Nephron (organoid): Measurements from ENCODE around the gene PTPRD.
"Not testable (repeated sequence)": the region's sequence is repeated elsewhere in the genome, so short reads cannot be mapped to it uniquely, and the experiment has no call there.

Experiments
- H3K27ac Mint-ChIP-seq, 3 experiments: 2 replicates each; pipeline ENCODE4 v1.8.0; 2020; ENCODE audit warnings: mixed read lengths in 3 of 3, mild to moderate bottlenecking in 2 of 3, moderate library complexity in 1 of 3
- H3K27me3 Mint-ChIP-seq: 2 replicates; pipeline ENCODE4 v1.8.0; 2021; ENCODE audit warnings: low read depth, mild to moderate bottlenecking, moderate library complexity, mixed read lengths
- H3K36me3 Mint-ChIP-seq: 2 replicates; pipeline ENCODE4 v1.8.0; 2020; ENCODE audit warnings: low read depth, mixed read lengths
- H3K4me1 Mint-ChIP-seq: 2 replicates; pipeline ENCODE4 v1.8.0; 2020; ENCODE audit warnings: mixed read lengths
- H3K4me3 Mint-ChIP-seq, 3 experiments: 2 replicates each; pipeline ENCODE4 v1.8.0; 2020; ENCODE audit warnings: mild to moderate bottlenecking in 3 of 3, mixed read lengths in 3 of 3, moderate library complexity in 2 of 3
- H3K9me3 Mint-ChIP-seq: 2 replicates; pipeline ENCODE4 v1.8.0; 2020; ENCODE audit warnings: mixed read lengths
- TF ChIP-seq, protein P1 (sequence below), 3 experiments: fragments of 200-600 bp; sonication (generic); IDR thresholded peaks; one replicate each; pipeline ENCODE4 v1.5.0; 2021; ENCODE audit warnings: antibody characterized with exemption in 3 of 3; ENCODE audit not compliant: unreplicated experiment in 3 of 3

The PTPRD gene

DNA sequence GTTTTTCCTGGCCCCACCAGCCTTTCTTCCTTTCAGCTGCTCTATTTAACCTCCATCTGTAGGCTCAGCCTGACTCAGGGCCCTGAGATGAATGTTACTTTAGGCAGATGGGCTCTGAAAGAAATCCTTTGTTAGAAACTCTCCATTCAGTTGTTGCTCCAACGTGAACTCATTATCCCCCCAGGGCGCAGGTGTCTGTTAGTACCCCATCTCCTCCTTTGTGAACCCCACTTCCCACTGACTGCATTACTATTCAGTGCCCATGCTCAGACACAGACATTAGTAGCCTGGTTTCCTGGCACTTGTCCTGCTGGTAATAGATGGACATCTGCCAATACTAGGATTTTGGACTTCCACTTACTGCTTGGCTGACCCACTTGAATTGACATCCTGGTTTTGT lies 1271.6 kb downstream of the PTPRD start:
- H3K4me3 Mint-ChIP-seq: no peak overlapping the region
- peaks cover 3% of the 10 kb centered on the region for H3K27me3 Mint-ChIP-seq
- no peaks in the 10 kb centered on the region for H3K4me1 Mint-ChIP-seq
- H3K27ac Mint-ChIP-seq: peak overlapping the region in 1 of 3 experiments; percentile 23
- TF ChIP-seq, protein P1, sequence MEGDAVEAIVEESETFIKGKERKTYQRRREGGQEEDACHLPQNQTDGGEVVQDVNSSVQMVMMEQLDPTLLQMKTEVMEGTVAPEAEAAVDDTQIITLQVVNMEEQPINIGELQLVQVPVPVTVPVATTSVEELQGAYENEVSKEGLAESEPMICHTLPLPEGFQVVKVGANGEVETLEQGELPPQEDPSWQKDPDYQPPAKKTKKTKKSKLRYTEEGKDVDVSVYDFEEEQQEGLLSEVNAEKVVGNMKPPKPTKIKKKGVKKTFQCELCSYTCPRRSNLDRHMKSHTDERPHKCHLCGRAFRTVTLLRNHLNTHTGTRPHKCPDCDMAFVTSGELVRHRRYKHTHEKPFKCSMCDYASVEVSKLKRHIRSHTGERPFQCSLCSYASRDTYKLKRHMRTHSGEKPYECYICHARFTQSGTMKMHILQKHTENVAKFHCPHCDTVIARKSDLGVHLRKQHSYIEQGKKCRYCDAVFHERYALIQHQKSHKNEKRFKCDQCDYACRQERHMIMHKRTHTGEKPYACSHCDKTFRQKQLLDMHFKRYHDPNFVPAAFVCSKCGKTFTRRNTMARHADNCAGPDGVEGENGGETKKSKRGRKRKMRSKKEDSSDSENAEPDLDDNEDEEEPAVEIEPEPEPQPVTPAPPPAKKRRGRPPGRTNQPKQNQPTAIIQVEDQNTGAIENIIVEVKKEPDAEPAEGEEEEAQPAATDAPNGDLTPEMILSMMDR (IDR thresholded peaks at IDR 0.05; ENCODE audit: unreplicated experiment in 3 of 3): no peak
- no peaks in the 10 kb centered on the region for H3K36me3 Mint-ChIP-seq
- no peaks in the 10 kb centered on the region for H3K9me3 Mint-ChIP-seq

- no peaks in the 10 kb centered on the region for H3K4me1 Mint-ChIP-seq
Measured at GRCh38 chr9:9337129-9337528, 1275.7 kb downstream of the PTPRD start.

GRCh38 chr9:9326749-9327148 lies 1286.1 kb downstream of the PTPRD start:
- H3K36me3 Mint-ChIP-seq: no peaks in the 10 kb centered on the region
- H3K27me3 Mint-ChIP-seq: no peaks in the 10 kb centered on the region
- H3K4me3 Mint-ChIP-seq: no peak overlapping the region
- no peaks in the 10 kb centered on the region for H3K4me1 Mint-ChIP-seq
- no peak overlapping the region for H3K27ac Mint-ChIP-seq
- TF ChIP-seq, protein P1 (IDR thresholded peaks at IDR 0.05; ENCODE audit: unreplicated experiment in 3 of 3): no peak
- peaks cover 6% of the 10 kb centered on the region for H3K9me3 Mint-ChIP-seq

More at GRCh38 chr9:9337129-9337528, 1275.7 kb downstream of the PTPRD start:
- no peaks in the 10 kb centered on the region for H3K9me3 Mint-ChIP-seq
- no peaks in the 10 kb centered on the region for H3K36me3 Mint-ChIP-seq
- H3K27ac Mint-ChIP-seq: no peak overlapping the region
- no peaks in the 10 kb centered on the region for H3K27me3 Mint-ChIP-seq
- no peak overlapping the region for H3K4me3 Mint-ChIP-seq
- TF ChIP-seq, protein P1 (IDR thresholded peaks at IDR 0.05; ENCODE audit: unreplicated experiment in 3 of 3): no peak

GRCh38 chr9:9319007-9319406 lies 1293.8 kb downstream of the PTPRD start:
- Mint-ChIP-seq H3K36me3 (no peaks in the 10 kb centered on the region), H3K9me3 (no peaks in the 10 kb centered on the region), H3K27ac (peak overlapping the region in 1 of 3 experiments; percentile 18), H3K4me1 (no peaks in the 10 kb centered on the region), H3K4me3 (no peak overlapping the region), H3K27me3 (no peaks in the 10 kb centered on the region)
- TF ChIP-seq, protein P1 (IDR thresholded peaks at IDR 0.05; ENCODE audit: unreplicated experiment in 3 of 3): no peak

GRCh38 chr9:9310743-9311142 lies 1302.1 kb downstream of the PTPRD start:
- H3K4me3 Mint-ChIP-seq, H3K9me3 Mint-ChIP-seq: not testable (repeated sequence)

GRCh38 chr9:9305600-9305999 lies 1307.2 kb downstream of the PTPRD start:
- Mint-ChIP-seq H3K9me3 (no peaks in the 10 kb centered on the region), H3K4me1 (peaks cover 5% of the 10 kb centered on the region), H3K27ac (no peak overlapping the region), H3K27me3 (no peaks in the 10 kb centered on the region), H3K36me3 (no peaks in the 10 kb centered on the region), H3K4me3 (no peak overlapping the region)
- TF ChIP-seq, protein P1 (IDR thresholded peaks at IDR 0.05; ENCODE audit: unreplicated experiment in 3 of 3): no peak

More at GRCh38 chr9:9310743-9311142, 1302.1 kb downstream of the PTPRD start:
- H3K27me3 Mint-ChIP-seq, H3K27ac Mint-ChIP-seq, H3K36me3 Mint-ChIP-seq, H3K4me1 Mint-ChIP-seq: not testable (repeated sequence)
